Endothelial cell of umbilical vein (primary cell): Measurements from ENCODE around the gene NDUFAF8.

Source experiments
- CTCF ChIP-seq, 2 donors: IDR thresholded peaks; 1 replicate in 1 of 2; 2 replicates in 1 of 2; pipeline ENCODE4 v1.5.1; 2011; ENCODE audit warnings: low read length in 2 of 2, mild to moderate bottlenecking in 2 of 2, moderate library complexity in 2 of 2, control low read depth in 1 of 2, inconsistent platforms in 1 of 2, low read depth in 1 of 2; ENCODE audit not compliant: insufficient read depth in 1 of 2; ENCODE audit errors: extremely low read depth in 1 of 2
- POLR2A ChIP-seq: IDR thresholded peaks from 2 replicates; pipeline ENCODE4 v1.6.1; 2012; ENCODE audit warnings: low read depth, mild to moderate bottlenecking, control low read depth, low read length

- no peak for TF ChIP-seq CTCF (IDR thresholded peaks at IDR 0.05; ENCODE audit: extremely low read depth in 1 of 2, insufficient read depth in 1 of 2, low read depth in 1 of 2, low read length in 2 of 2)
- TF ChIP-seq POLR2A: no peak
Observed at GRCh38 chr17:81203136-81203535, 36.0 kb upstream of the NDUFAF8 start.
